Stimulated activated CD4-positive, alpha-beta T cell treated with anti-CD3 and anti-CD28 coated beads, TNF-alpha, amount 100 ng/mL, for 1 hour (primary cell): ENCODE results near the gene TNFRSF13B.
"Not testable (repeated sequence)": the region's sequence is repeated elsewhere in the genome, so short reads cannot be mapped to it uniquely, and the experiment has no call there.

Experiments used
- DNase-seq, 3 donors: peaks; one replicate each; pipeline ENCODE4 v3.0.0-alpha.2; 2020; ENCODE audit warnings: low read depth in 3 of 3, low spot score in 1 of 3

TNFRSF13B gene

GRCh38 chr17:16927641-16928321, 44.1 kb downstream of the TNFRSF13B start:
- DNase-seq, result no peak

- DNase-seq, result no peak
Observed at GRCh38 chr17:16926571-16927451, 45.1 kb downstream of the TNFRSF13B start.

- no peak for DNase-seq
Observed at GRCh38 chr17:16926061-16926511, 45.8 kb downstream of the TNFRSF13B start.

GRCh38 chr17:16925461-16926060, 46.4 kb downstream of the TNFRSF13B start:
- DNase-seq, result no peak

- DNase-seq, result no peak
Observed at GRCh38 chr17:16924696-16925440, 47.0 kb downstream of the TNFRSF13B start.

GRCh38 chr17:16923904-16924695, 47.8 kb downstream of the TNFRSF13B start:
- no peak for DNase-seq

- no peak for DNase-seq
Observed at GRCh38 chr17:16923097-16923903, 48.6 kb downstream of the TNFRSF13B start.

- no peak for DNase-seq
Observed at GRCh38 chr17:16922386-16923096, 49.4 kb downstream of the TNFRSF13B start.

- not testable (repeated sequence) for DNase-seq
Observed at GRCh38 chr17:16921451-16921850, 50.5 kb downstream of the TNFRSF13B start.

- DNase-seq, result no peak
Observed at GRCh38 chr17:16920628-16921020, 51.3 kb downstream of the TNFRSF13B start.

GRCh38 chr17:16919663-16920627, 52.0 kb downstream of the TNFRSF13B start:
- DNase-seq, result no peak

GRCh38 chr17:16918443-16918842, 53.5 kb downstream of the TNFRSF13B start:
- DNase-seq, result no peak

- DNase-seq, result no peak
Observed at GRCh38 chr17:16917671-16918394, 54.1 kb downstream of the TNFRSF13B start.

GRCh38 chr17:16916557-16916920, 55.4 kb downstream of the TNFRSF13B start:
- no peak for DNase-seq

- DNase-seq, result no peak
Observed at GRCh38 chr17:16915752-16916556, 56.0 kb downstream of the TNFRSF13B start.

- no peak for DNase-seq
Observed at GRCh38 chr17:16913463-16913862, 58.5 kb downstream of the TNFRSF13B start.
